ENCODE measurements around the gene TDRD12. TPM values are rescaled to one million over a fixed set of nuclear protein-coding genes. Genes with fewer than 3 reads are reported as not detected.

Gene TDRD12
- total and polyA plus RNA-seq, 2 donors (not counting 3 experiments of a cell fraction or from before 2014, with no cell fraction given), result 0.03 to 0.09 TPM

GRCh38 chr19:32691952-32692726 is 27.4 kb upstream of the TDRD12 start:
- TF ChIP-seq MAX (IDR thresholded peaks at IDR 0.05; ENCODE audit: insufficient read depth, insufficient read length) (peak; percentile 38), POLR2AphosphoS5 (IDR thresholded peaks at IDR 0.05; ENCODE audit: insufficient read depth, low read depth, low read length) (no peak)
- peaks cover 21% of the 10 kb centered on the region for H3K4me1 ChIP-seq (ENCODE audit: control insufficient read depth, extremely low read depth, insufficient read depth, low read length)
- H3K9me1 ChIP-seq (replicated peaks; ENCODE audit: control insufficient read depth, extremely low read depth, insufficient read depth, low read length), result no peaks in the 10 kb centered on the region
- H3K79me2 ChIP-seq (ENCODE audit: control insufficient read depth, insufficient read depth, low read length), result peaks cover 43% of the 10 kb centered on the region
- peak overlapping the region; percentile 74 for H3K27ac ChIP-seq (ENCODE audit: insufficient read depth, low read depth, low read length)
- intact Hi-C loops (cut with micrococcal nuclease), result loop anchor here (1.0 kb wide), 2 partner anchors 17 to 287 kb away; partner anchors contain the start of genes ANKRD27, DPY19L3 and RGS9BP
- FAIRE-seq (peak; percentile 37), DNase-seq (ENCODE audit: low read depth, low spot score) (peak; percentile 83)
- BruUV-seq (replicated peaks), result no TSS peak
- H3K27me3 ChIP-seq (ENCODE audit: control insufficient read depth in 2 of 2, insufficient read depth in 2 of 2, low read length in 2 of 2), result no peaks in the 10 kb centered on the region
- ChIA-PET CTCF (interaction anchor here (0.8 to 1.2 kb wide), 4 partner anchors 14 to 92 kb away, joined by 3 to 5 read pairs (median 3); no protein-coding TSS in a partner anchor), POLR2A (no interaction called here)
- peak overlapping the region; percentile 34 to 57 (median 44) for H3K4me3 ChIP-seq (replicated peaks in 1 of 3; ENCODE audit: insufficient read depth in 1 of 3, low read depth in 1 of 3, low read length in 3 of 3)
- dilution Hi-C loops (cut with MboI; ENCODE audit: extremely low pct_ligation_motif_present, low sequenced_read_pairs), result no loop called here
- H3K9me3 ChIP-seq (replicated peaks; ENCODE audit: control insufficient read depth, insufficient read depth, low read length), result no peaks in the 10 kb centered on the region
- peak overlapping the region; percentile 80 for H2AFZ ChIP-seq (ENCODE audit: low read depth, low read length)
- H3K9ac ChIP-seq (replicated peaks; ENCODE audit: extremely low read depth, insufficient read depth, low read length), result peak overlapping the region; percentile 86
- no peaks in the 10 kb centered on the region for H3K36me3 ChIP-seq (ENCODE audit: control insufficient read depth in 2 of 2, extremely low read depth in 1 of 2, insufficient read depth in 2 of 2, low read length in 2 of 2)
- H4K20me1 ChIP-seq (replicated peaks; ENCODE audit: control insufficient read depth, extremely low read depth, insufficient read depth, low read length), result no peaks in the 10 kb centered on the region
- H3K4me2 ChIP-seq (ENCODE audit: insufficient read depth, low read length), result peak overlapping the region; percentile 81

- Histone ChIP-seq H3K9me3 (replicated peaks; ENCODE audit: control insufficient read depth, insufficient read depth, low read length) (no peaks in the 10 kb centered on the region), H3K4me2 (ENCODE audit: insufficient read depth, low read length) (peak overlapping the region; percentile 81), H4K20me1 (replicated peaks; ENCODE audit: control insufficient read depth, extremely low read depth, insufficient read depth, low read length) (no peaks in the 10 kb centered on the region), H3K79me2 (ENCODE audit: control insufficient read depth, insufficient read depth, low read length) (peaks cover 48% of the 10 kb centered on the region), H2AFZ (ENCODE audit: low read depth, low read length) (peak overlapping the region; percentile 80), H3K27ac (ENCODE audit: insufficient read depth, low read depth, low read length) (peak overlapping the region; percentile 74), H3K36me3 (ENCODE audit: control insufficient read depth in 2 of 2, extremely low read depth in 1 of 2, insufficient read depth in 2 of 2, low read length in 2 of 2) (no peaks in the 10 kb centered on the region), H3K4me1 (ENCODE audit: control insufficient read depth, extremely low read depth, insufficient read depth, low read length) (peaks cover 21% of the 10 kb centered on the region), H3K27me3 (ENCODE audit: control insufficient read depth in 2 of 2, insufficient read depth in 2 of 2, low read length in 2 of 2) (no peaks in the 10 kb centered on the region), H3K4me3 (replicated peaks in 1 of 3; ENCODE audit: insufficient read depth in 1 of 3, low read depth in 1 of 3, low read length in 3 of 3) (peak overlapping the region; percentile 34 to 57 (median 44)), H3K9me1 (replicated peaks; ENCODE audit: control insufficient read depth, extremely low read depth, insufficient read depth, low read length) (no peaks in the 10 kb centered on the region), H3K9ac (replicated peaks; ENCODE audit: extremely low read depth, insufficient read depth, low read length) (peak overlapping the region; percentile 86)
- dilution Hi-C loops (cut with MboI; ENCODE audit: extremely low pct_ligation_motif_present, low sequenced_read_pairs) (no loop called here), intact Hi-C loops (cut with micrococcal nuclease) (no loop called here)
- FAIRE-seq, result no peak
- no TSS peak for BruUV-seq (replicated peaks)
- ChIA-PET CTCF (no interaction called here), POLR2A (no interaction called here)
- TF ChIP-seq MAX (IDR thresholded peaks at IDR 0.05; ENCODE audit: insufficient read depth, insufficient read length) (no peak), CTCF (IDR thresholded peaks at IDR 0.05; ENCODE audit: extremely low read depth in 1 of 2, insufficient read depth in 1 of 2, low read depth in 1 of 2, low read length in 2 of 2) (no peak), FOS (IDR thresholded peaks at IDR 0.05; ENCODE audit: borderline replicate concordance, insufficient read depth, low read length) (no peak), JUN (IDR thresholded peaks at IDR 0.05; ENCODE audit: borderline replicate concordance, insufficient read depth, insufficient read length, low read depth) (no peak), MYC (IDR thresholded peaks at IDR 0.05; ENCODE audit: low read depth, low read length) (no peak), EZH2 (IDR thresholded peaks at IDR 0.05; ENCODE audit: borderline replicate concordance, low read depth, low read length, severe bottlenecking) (no peak), GATA2 (IDR thresholded peaks at IDR 0.05; ENCODE audit: insufficient read depth, insufficient read length, low read depth, low read length) (no peak), POLR2A (IDR thresholded peaks at IDR 0.05; ENCODE audit: low read depth, low read length) (no peak)
- DNase-seq (ENCODE audit: low read depth, low spot score), result no peak
Observed at GRCh38 chr19:32692727-32693061, 26.9 kb upstream of the TDRD12 start.
